Myocyte (in vitro differentiated cells): ENCODE results near the gene MYO5A. TPM values are rescaled to one million over a fixed set of nuclear protein-coding genes. Genes with fewer than 3 reads are reported as not detected.
"Not testable (repeated sequence)": the region's sequence is repeated elsewhere in the genome, so short reads cannot be mapped to it uniquely, and the experiment has no call there.

Source experiments
- DNase-seq: peaks from one replicate; pipeline ENCODE4 v3.0.0-alpha.2; 2012; ENCODE audit warnings: low read depth
- total RNA-seq: library from RNA; depleted of rRNA; stranded (reverse); fragments of >200 nt; gene quantifications from 2 replicates; pipeline ENCODE4 v1.2.3, GENCODE V29; 2014

Gene MYO5A
- total RNA-seq, 1 donor from 2014 or later, result 30.1 TPM

DNA sequence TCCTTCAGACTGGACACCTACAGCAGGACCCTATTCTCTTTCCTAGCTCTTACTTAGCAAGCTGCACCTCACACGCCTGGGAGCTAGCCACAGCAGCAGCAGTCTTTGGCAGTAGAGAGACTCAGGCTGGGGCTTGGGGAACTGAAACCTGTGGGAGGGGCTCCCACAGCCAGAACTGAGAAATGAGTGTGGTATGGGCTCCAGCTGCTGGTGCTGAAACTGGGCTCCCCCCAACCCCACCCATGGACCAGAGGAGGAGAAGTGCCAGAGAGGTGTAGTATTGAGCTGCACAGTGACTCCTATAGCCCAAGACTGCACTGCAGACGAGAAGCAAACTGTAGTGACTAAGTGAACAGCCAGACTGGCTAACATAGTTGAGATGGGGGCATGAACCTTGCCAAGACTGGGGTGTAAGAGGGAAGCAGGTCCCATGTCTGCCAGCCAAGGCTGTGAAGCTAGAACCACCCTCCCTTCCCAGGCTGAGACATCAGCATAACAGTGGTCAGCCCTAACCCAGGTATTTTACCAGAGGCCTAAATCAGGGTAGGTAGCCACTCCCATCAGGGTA lies 62.5 kb downstream of the MYO5A start:
- DNase-seq, result peak; percentile 32

DNA sequence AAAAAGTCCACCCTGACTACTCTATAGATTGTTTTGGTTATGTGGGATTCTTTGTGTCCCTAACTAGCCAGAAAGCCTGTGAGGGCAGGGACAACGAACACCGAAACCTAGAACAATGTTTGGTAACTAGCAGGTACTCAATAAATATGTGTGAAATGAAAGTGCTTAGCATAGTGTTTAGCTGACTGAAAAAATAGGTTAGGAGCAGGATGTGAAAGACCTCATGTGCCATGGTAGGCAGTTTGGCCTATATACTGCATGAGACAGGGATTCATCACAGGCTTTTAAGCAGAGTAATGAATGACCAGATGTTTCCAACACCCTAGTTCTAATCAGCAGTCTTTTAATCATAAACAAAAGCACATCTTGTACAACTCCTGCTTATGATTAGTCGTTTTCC lies 64.2 kb downstream of the MYO5A start:
- DNase-seq, result no peak

DNA sequence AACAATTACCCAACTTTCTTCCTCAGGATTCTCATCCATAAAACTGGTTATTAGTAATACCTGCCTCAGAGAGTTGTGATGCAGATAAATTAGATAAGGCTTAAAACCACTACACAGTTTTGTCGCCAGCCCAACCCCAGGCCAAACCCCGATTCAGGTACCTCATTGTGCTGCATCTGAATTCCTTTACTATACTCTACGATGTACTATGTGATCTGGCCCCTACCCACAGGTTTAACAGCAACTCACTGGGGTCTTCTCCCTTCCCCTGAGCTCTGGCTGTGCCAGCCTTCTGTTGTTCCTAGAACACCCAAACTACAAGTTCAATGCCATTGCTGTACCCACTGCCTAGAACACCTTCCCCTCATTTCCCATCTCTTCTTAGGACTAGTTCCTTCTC lies 64.6 kb downstream of the MYO5A start:
- no peak for DNase-seq

DNA sequence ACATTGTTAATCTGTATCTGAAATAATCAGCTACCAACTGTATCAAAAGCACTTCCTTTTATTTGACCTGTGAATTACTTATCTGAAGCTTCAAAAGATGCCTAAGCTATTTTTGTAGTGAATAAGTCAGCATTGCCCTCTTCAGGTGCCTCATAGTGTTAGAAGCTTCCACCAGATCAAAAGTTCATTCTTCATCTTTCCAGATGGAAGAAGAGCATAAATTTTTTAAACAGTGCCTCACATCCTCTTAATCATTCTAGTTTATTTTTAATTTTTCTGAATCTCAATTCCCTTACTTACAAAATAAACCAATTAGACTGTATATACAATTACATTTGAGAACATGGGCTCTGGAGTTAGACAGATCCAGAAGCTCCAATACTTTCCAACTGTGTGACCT lies 65.0 kb downstream of the MYO5A start:
- no peak for DNase-seq

DNA sequence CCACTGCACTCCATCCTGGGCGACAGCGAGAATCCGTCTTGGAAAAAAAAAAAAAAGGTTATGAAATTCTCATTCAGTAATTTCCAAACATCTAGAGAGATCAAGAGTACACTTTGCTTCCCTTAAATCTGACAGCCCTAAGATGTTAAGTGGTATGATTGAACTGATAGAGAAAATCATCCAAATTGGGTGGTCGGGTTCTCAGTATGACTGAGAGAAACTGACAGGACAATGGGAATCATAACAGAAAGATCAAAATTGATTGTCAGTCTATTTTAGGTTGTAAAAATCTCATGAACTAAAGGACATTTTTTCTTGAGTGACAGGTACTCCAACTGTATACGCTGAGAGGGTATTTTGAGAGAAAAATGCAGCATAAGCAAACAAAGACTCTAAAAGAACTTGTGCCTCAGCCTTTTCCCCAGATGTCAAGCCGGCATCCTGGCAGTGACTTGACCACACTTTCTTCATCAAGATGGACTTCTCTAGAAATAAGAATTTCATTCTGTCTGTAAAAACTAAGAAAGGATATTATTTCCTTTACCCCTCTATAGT lies 65.8 kb downstream of the MYO5A start:
- DNase-seq, result no peak

DNA sequence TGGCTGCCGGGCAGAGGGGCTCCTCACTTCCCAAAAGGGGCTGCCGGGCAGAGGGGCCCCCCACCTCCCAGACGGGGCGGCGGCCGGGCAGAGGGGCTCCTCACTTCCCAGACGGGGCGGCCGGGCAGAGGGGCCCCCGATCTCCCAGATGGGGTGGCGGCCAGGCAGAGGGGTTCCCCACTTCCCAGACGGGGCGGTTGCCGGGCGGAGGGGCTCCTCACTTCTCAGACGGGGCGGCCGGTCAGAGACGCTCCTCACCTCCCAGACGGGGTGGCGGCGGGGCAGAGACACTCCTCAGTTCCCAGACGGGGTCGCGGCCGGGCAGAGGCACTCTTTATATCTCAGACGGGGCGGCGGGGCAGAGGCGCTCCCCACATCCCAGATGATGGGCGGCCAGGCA lies 69.0 kb downstream of the MYO5A start:
- not testable (repeated sequence) for DNase-seq

DNA sequence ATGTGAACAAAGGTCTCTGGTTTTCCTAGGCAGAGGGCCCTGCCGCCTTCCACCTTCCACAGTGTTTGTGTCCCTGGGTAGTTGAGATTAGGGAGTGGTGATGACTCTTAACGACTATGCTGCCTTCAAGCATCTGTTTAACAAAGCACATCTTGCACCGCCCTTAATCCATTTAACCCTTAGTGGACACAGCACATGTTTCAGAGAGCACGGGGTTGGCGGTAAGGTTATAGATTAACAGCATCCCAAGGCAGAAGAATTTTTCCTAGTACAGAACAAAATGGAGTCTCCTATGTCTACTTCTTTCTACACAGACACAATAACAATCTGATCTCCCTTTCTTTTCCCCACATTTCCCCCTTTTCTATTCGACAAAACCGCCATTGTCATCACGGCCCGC lies 69.4 kb downstream of the MYO5A start:
- DNase-seq, result not testable (repeated sequence)

DNA sequence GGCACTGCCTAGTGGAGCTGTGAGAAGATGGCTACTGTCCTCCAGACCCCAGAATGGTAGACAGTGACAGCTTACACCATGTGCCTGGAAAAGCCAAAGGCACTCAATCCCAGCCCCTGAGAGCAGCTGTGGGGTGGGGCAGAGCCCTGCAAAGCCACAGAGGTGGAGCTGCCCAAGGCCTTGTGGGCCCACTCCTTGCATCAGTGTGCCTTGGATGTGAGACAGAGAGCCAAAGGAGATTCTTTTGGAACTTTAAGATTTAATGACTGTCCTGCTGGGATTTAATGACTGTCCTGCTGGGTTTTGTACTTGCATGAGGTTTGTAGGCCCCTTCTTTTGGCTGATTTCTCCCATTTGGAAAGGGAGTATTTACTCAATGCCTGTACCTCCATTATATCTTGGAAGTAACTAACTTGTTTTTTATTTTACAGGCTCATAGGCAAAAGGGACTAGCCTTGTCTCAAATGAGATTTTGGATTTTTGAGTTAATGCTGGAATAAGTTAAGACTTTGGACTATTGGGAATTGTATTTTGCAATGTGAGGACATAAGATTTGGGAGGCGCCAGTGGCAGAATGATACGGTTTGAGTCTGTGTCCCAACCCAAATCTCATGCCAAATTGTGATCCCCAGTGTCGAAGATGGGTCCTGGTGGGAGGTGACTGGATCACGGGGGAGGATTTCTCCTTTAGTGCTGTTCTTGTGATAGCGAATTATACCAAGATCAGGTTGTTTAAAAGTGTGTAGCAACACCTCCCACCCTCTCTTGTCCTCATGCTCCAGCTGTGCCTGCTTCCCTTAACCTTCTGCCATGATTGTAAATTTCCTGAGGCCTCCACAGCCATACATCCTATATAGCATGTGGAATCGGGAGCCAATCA lies 80.4 kb downstream of the MYO5A start:
- DNase-seq, result peak; percentile 80

DNA sequence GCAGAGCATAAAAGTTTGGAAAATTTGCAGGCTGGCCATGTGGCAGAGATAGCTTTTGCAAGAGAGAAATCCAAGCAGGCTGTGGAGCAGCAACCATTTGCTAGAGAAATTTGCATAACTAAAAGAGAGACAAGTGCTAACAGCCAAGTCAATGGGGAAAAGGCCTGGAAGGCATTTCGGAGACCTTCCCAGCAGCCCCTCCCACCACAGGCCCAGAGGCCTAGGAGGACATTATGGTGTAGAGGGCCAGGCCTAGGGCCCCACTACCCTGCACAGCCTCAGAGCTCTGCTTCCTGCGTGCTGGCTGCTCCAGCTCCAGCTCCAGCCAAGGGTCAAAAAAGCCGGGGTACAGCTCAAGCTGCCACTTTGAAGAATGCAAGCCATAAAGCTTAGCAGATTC lies 82.7 kb downstream of the MYO5A start:
- DNase-seq, result no peak

DNA sequence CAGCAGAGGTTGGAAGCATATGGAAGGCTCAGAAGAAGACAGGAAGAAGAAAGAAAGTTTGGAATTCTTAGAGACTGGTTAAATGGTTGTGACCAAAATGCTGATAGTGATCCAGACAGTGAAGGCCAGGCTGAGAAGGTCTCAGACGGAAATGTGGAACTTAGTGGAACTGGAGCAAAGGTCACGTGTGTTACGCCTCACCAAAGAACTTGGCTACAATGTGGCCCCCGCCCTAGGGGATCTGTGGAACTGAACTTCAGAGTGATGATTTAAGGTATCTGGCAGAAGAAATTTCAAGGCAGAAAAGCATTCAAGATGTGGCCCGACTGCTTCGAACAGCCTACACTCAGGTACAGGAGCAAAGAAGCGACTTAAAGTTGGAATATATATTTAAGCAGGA lies 83.1 kb downstream of the MYO5A start:
- no peak for DNase-seq

DNA sequence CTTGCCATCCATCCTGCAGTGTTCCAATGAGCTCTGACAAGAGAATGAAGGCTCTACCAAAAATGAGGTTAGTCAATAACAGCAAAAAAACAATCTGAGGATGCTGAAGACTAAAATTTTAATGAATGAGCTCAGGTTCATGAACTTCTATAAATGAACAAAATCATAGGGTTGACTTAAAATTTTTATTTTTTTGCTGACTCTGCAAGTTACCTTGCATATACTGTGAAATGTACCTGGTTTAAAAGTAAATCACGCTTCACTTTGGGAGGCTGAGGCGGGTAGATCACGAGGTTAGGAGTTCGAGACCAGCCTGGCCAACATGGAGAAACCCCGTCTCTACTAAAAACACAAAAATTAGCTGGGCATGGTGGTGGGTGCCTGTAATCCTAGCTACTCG lies 85.5 kb downstream of the MYO5A start:
- not testable (repeated sequence) for DNase-seq

DNA sequence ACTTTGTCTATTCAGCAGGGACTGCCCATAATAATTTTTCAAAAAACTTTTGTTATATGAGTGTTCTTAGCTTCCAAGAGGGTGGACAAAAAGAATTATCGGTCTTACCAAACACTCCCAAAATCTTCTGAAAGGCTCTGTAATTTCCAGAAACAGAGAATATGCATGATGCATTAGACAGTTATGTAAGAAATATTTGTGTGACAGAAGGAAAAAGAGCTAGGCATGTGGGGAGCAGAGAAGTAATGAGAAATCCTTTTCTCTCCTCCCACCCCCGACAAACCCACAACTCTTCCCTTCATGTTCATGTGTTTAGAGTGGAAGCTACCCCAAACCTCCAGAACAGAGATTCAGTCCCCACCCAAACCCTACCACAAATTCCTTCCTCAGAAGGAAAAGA lies 86.8 kb downstream of the MYO5A start:
- DNase-seq, result peak; percentile 37

DNA sequence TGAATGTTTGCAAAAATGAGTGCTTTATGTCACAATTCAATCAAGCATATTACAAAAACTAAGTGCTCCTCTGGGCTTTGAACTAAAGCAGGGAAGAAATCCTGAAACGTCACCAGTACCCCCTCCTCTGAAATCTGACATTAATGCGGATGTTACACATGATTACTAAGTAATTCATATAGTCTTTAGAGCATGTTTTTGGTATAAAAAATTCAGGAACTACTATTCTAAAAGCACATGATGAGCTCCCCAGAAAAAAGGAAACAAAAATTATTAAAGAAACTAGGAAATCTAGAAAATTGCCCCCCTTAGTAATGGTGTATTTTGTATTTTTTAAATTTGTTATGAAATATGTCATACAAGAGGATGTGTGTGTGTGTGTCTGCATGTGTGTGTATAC lies 87.7 kb downstream of the MYO5A start:
- DNase-seq, result no peak

DNA sequence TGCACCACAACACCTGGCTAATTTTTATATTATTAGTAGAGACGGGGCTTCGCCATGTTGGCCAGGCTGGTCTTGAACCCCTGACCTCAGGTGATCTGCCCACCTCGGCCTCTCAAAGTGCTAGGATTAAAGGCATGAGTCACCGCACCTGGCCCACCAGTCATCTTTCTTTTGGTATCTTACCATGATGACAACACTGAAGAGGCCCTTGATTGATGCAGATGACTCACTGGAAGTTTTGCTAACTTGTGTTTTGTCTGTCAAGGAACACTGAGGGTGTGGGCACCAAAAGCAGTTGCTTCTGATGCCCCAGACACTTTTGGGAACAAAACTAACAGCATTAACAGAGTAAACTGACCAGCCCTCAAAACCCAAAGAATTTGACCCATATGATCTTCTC lies 88.3 kb downstream of the MYO5A start:
- peak; percentile 76 for DNase-seq

DNA sequence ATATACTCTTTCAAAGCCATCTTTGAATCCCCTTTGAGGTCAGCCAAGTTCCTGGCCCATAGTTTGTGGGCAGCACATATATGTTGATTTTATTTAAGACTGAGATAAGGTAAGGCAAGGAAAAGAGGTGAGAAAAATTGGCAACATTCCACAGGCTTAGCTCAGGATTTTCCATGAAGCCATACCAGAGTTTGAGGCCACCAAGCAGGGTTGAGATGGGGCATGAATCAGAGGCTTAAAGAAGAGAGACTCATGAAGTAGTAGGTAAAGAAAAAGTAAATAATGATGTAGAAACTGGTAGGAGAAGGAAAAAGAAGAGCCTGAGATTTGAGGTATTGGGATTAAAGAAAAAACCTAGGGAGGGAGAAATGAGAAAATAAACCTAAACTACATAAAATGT lies 89.2 kb downstream of the MYO5A start:
- DNase-seq, result no peak

DNA sequence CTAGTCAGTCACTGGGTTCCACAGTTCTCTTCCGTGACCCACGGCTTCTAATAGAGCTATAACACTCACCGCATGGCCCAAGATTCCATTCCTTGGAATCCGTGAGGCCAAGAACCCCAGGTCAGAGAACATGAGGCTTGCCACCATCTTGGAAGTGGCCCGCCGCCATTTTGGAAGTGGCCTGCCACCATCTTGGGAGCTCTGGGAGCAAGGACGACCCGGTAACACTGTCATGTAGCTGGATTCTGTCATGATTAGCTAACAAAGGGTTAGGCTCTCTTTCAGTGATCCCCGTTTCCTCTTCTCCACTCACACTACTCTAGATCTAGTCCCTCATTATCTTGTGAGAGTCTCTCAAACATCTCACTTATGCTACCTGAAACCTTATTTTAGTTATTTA lies 89.6 kb downstream of the MYO5A start:
- not testable (repeated sequence) for DNase-seq

DNA sequence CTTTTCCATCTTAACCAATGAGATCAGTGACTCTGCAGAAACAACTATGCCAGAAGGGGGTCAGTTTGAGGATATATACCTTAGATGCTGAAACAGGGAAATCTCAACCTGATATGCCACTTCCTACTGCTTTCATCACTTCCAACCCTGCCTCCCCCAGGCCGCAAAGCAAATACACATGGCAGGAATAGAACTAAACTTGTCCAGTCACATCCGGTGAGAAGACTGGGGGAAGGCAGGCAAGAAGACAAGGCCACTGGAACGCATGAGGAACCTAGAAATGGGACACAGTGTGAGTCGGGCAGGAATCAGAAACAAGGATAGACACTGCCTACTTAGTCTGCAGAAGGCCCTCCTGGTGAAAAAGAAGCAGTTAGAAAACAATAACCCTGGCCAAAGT lies 90.6 kb downstream of the MYO5A start:
- DNase-seq, result no peak

DNA sequence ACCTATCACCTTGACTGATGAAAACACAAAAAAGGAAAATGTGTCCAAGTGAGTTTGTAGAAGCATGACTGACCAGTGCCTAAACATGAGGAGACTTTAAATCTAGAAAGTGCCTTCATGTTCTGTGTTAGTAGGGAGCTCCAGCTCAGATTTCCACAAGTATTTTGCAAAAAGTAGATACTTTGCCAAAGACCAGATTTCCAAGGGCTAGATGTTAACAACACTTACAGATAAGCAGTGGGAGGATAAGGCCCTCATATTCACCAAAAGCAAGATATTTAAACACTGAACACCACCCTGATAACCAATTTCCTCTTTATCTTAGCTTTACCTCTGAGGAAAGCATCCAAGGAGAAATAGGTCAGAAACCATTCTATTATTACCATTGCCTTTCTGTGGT lies 91.0 kb downstream of the MYO5A start:
- DNase-seq, result no peak

DNA sequence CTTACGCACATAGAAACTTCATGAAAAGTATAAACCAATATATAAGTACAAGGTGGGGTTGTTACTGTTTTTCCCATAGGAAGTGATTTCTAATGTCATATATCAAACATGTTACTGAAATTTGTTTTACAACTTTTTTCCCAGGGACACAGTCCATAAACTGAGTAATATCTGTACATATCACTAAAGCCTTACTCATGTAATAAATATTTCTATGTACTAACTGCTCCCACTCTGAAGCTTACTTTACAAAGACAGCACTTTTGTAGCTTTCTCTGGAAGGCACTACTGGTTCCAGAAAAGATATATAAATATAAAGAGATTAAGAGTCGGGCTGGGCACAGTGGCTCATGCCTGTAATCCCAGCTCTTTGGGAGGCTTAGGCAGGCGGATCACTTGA lies 91.7 kb downstream of the MYO5A start:
- no peak for DNase-seq

DNA sequence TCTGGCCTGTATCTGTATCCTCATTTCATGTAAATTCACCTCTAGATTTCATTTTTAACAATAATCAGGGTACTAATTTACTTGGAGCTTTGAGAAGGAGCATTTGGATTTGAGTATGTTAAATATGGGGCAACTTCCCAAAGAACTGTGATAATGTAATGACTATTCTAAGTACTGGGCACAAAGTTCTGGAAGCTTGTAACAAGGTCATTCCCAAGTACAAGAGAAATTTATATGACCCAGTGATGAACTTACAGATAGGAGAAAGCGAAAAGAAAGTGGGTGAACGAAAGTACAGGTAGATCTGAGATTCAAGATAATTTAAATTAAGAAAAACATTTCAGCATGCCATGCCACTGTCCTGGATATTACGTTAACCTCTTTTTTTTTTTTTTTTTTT lies 93.8 kb downstream of the MYO5A start:
- DNase-seq, result no peak

DNA sequence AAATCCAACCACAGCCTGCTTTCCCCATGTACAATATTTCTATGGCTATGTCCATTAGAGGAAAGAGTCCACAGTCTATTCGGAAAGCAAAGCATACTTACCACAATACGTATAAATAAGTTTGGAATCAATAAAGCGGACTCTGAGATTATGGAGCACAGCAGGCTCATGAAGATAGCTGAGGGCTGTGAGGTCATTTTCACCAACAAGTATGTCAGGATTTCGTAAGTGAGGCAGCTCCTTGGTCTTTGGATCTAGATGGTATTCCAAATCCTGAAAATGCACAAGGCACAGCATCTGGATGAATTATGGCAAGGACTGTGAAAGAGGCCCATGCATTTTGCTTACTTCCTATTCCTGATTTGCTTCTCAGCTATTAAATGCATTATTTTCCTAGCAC lies 100.4 kb downstream of the MYO5A start:
- no peak for DNase-seq

DNA sequence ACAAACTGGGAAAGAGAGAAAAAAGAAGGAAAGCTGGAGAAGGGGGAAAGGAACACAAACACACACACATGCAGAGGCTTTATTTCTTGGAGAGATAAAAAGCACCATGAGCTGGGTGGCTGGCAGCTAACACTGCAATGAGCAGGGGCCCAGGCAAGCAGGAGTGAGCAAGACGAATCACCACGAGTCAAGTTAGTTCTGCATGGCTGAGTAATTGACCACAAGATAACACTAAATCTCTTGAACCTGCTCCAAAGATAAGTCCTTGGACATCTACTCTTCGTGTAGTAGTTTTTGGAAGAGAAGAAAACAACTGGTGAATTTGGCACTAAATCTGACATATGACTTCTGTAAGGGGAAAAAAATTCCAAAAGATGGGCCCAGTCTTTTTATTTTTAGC lies 100.9 kb downstream of the MYO5A start:
- peak; percentile 78 for DNase-seq
